ENCODE measurements around the gene PEPD. TPM values are rescaled to one million over a fixed set of nuclear protein-coding genes. Genes with fewer than 3 reads are reported as not detected.

PEPD gene
- total and polyA plus RNA-seq, 10 of the 15 experiments (the other 5 are each of a cell fraction or from before 2014, with no cell fraction given), result 1.4 to 52.0 (median 20.2) TPM

DNA sequence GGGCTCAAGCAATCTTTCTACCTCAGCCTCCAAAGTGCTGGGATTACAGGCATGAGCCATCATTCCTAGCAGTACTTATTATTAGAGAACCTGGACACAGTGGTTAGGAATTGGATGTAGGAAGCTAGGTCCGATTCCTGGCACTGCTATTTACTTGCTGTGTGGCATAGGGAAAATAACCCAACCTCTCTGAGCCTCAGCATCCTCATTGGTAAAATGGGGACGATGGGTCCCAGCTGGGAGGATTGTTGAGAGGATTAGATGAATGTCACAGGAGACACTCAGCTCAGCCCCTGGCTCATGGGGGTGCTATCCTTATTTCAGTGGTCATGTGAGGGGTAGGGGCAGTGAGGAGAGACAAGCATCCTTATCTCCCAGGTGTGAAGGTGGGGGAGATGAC is 6.8 kb upstream of the PEPD start:
- POLR2A ChIA-PET, result no interaction called here
- RAD21 ChIA-PET (ENCODE audit: unreplicated experiment), result no interaction called here
- ATAC-seq (no peak), FAIRE-seq (no peak), DNase-seq (ENCODE audit: low read depth, low spot score) (no peak)
- Histone ChIP-seq H3K9ac (ENCODE audit: control insufficient read depth, insufficient read depth, low read length) (no peak overlapping the region), H3K4me3 (no peak overlapping the region), H3K27ac (ENCODE audit: control insufficient read depth, insufficient read depth) (no peak overlapping the region), H3K4me2 (ENCODE audit: control insufficient read depth, insufficient read depth) (no peak overlapping the region), H4K20me1 (ENCODE audit: control insufficient read depth, insufficient read depth) (no peaks in the 10 kb centered on the region), H2AFZ (ENCODE audit: control insufficient read depth, low read depth, low read length) (no peak overlapping the region), H3K36me3 (ENCODE audit: control insufficient read depth in 2 of 2, insufficient read depth in 2 of 2, low read length in 1 of 2) (no peaks in the 10 kb centered on the region), H3K27me3 (replicated peaks in 1 of 2; ENCODE audit: control insufficient read depth in 2 of 2, insufficient read depth in 2 of 2, low read length in 1 of 2) (no peaks in the 10 kb centered on the region; a peak in 1 of 4 replicates), H3K9me3 (replicated peaks; ENCODE audit: control insufficient read depth, insufficient read depth, low read length) (no peaks in the 10 kb centered on the region), H3K4me1 (ENCODE audit: control insufficient read depth, insufficient read depth, low read length) (no peaks in the 10 kb centered on the region), H3K79me2 (ENCODE audit: control insufficient read depth, insufficient read depth, low read length) (no peaks in the 10 kb centered on the region)
- CTCF ChIA-PET, result no interaction called here
- intact Hi-C loops (cut with micrococcal nuclease; ENCODE audit: unreplicated experiment) (no loop called here), in situ Hi-C loops (cut with MboI) (no loop called here)
- no TSS peak for BruUV-seq (replicated peaks)
- TF ChIP-seq, protein P1, sequence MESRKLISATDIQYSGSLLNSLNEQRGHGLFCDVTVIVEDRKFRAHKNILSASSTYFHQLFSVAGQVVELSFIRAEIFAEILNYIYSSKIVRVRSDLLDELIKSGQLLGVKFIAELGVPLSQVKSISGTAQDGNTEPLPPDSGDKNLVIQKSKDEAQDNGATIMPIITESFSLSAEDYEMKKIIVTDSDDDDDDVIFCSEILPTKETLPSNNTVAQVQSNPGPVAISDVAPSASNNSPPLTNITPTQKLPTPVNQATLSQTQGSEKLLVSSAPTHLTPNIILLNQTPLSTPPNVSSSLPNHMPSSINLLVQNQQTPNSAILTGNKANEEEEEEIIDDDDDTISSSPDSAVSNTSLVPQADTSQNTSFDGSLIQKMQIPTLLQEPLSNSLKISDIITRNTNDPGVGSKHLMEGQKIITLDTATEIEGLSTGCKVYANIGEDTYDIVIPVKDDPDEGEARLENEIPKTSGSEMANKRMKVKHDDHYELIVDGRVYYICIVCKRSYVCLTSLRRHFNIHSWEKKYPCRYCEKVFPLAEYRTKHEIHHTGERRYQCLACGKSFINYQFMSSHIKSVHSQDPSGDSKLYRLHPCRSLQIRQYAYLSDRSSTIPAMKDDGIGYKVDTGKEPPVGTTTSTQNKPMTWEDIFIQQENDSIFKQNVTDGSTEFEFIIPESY (IDR thresholded peaks at IDR 0.05), result no peak
- no peak for TF ChIP-seq STAT1 (conservative IDR thresholded peaks at IDR 0.05)
- TF ChIP-seq, protein P2, sequence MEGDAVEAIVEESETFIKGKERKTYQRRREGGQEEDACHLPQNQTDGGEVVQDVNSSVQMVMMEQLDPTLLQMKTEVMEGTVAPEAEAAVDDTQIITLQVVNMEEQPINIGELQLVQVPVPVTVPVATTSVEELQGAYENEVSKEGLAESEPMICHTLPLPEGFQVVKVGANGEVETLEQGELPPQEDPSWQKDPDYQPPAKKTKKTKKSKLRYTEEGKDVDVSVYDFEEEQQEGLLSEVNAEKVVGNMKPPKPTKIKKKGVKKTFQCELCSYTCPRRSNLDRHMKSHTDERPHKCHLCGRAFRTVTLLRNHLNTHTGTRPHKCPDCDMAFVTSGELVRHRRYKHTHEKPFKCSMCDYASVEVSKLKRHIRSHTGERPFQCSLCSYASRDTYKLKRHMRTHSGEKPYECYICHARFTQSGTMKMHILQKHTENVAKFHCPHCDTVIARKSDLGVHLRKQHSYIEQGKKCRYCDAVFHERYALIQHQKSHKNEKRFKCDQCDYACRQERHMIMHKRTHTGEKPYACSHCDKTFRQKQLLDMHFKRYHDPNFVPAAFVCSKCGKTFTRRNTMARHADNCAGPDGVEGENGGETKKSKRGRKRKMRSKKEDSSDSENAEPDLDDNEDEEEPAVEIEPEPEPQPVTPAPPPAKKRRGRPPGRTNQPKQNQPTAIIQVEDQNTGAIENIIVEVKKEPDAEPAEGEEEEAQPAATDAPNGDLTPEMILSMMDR (IDR thresholded peaks at IDR 0.05 in 2 of 3, conservative IDR thresholded peaks at IDR 0.05 in 1 of 3; ENCODE audit: control insufficient read depth in 2 of 3, extremely low read depth in 1 of 3, insufficient read depth in 1 of 3, low read depth in 3 of 3, low read length in 3 of 3), result no peak
- no peak for TF ChIP-seq MYB (IDR thresholded peaks at IDR 0.05; ENCODE audit: borderline replicate concordance, low read depth, low read length)
- TF ChIP-seq, protein P3, sequence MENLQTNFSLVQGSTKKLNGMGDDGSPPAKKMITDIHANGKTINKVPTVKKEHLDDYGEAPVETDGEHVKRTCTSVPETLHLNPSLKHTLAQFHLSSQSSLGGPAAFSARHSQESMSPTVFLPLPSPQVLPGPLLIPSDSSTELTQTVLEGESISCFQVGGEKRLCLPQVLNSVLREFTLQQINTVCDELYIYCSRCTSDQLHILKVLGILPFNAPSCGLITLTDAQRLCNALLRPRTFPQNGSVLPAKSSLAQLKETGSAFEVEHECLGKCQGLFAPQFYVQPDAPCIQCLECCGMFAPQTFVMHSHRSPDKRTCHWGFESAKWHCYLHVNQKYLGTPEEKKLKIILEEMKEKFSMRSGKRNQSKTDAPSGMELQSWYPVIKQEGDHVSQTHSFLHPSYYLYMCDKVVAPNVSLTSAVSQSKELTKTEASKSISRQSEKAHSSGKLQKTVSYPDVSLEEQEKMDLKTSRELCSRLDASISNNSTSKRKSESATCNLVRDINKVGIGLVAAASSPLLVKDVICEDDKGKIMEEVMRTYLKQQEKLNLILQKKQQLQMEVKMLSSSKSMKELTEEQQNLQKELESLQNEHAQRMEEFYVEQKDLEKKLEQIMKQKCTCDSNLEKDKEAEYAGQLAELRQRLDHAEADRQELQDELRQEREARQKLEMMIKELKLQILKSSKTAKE (IDR thresholded peaks at IDR 0.05; ENCODE audit: low read depth, poor library complexity, severe bottlenecking), result no peak
- no peak for TF ChIP-seq FOS (IDR thresholded peaks at IDR 0.05; ENCODE audit: borderline replicate concordance, extremely low read depth, insufficient read length)
- no peak for TF ChIP-seq SRF (IDR thresholded peaks at IDR 0.05; ENCODE audit: low read depth in 2 of 2, low read length in 2 of 2)
- TF ChIP-seq, protein P4, sequence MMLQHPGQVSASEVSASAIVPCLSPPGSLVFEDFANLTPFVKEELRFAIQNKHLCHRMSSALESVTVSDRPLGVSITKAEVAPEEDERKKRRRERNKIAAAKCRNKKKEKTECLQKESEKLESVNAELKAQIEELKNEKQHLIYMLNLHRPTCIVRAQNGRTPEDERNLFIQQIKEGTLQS (IDR thresholded peaks at IDR 0.05; ENCODE audit: borderline replicate concordance, extremely low read depth, low read depth, low read length), result no peak
- TF ChIP-seq, protein P5, sequence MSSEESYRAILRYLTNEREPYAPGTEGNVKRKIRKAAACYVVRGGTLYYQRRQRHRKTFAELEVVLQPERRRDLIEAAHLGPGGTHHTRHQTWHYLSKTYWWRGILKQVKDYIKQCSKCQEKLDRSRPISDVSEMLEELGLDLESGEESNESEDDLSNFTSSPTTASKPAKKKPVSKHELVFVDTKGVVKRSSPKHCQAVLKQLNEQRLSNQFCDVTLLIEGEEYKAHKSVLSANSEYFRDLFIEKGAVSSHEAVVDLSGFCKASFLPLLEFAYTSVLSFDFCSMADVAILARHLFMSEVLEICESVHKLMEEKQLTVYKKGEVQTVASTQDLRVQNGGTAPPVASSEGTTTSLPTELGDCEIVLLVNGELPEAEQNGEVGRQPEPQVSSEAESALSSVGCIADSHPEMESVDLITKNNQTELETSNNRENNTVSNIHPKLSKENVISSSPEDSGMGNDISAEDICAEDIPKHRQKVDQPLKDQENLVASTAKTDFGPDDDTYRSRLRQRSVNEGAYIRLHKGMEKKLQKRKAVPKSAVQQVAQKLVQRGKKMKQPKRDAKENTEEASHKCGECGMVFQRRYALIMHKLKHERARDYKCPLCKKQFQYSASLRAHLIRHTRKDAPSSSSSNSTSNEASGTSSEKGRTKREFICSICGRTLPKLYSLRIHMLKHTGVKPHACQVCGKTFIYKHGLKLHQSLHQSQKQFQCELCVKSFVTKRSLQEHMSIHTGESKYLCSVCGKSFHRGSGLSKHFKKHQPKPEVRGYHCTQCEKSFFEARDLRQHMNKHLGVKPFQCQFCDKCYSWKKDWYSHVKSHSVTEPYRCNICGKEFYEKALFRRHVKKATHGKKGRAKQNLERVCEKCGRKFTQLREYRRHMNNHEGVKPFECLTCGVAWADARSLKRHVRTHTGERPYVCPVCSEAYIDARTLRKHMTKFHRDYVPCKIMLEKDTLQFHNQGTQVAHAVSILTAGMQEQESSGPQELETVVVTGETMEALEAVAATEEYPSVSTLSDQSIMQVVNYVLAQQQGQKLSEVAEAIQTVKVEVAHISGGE (CRISPR knock-in tag; IDR thresholded peaks at IDR 0.05), result no peak
- no peak for TF ChIP-seq RCOR1 (conservative IDR thresholded peaks at IDR 0.05; ENCODE audit: low read depth, low read length)
- TF ChIP-seq ETV6 (conservative IDR thresholded peaks at IDR 0.05 in 1 of 2, IDR thresholded peaks at IDR 0.05 in 1 of 2; ENCODE audit: borderline replicate concordance in 1 of 2, low read depth in 1 of 2), result no peak
- SMC1A ChIA-PET (ENCODE audit: uncharacterized antibody, unreplicated experiment), result no interaction called here
- 3% methylated on average over 2 of the region's 2 CpGs for WGBS (ENCODE audit: insufficient coverage, insufficient replicate concordance, low lambda C conversion rate, missing lambda C conversion rate)
